Measurements from ENCODE around the gene FRMD4A.
"Not testable (repeated sequence)": the region's sequence is repeated elsewhere in the genome, so short reads cannot be mapped to it uniquely, and the experiment has no call there.

DNA sequence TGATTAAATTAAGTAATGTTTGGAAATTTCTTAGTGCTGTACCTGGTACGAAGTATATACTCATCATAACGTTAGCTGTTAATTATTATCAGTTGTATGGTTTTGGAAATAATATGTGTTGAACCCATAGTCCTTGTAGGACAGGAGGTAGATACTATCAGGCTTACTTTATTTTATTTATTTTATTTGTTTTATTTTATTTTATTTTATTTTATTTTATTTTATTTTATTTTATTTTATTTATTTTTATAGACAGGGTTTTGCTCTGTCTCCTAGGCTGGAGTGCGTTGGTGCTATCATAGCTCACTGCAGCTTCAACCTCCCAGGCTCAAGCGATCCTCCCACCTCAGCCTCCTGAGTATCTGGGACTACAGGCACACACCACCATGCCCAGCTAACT lies 465.5 kb downstream of the FRMD4A start:
- not testable (repeated sequence) for TF ChIP-seq CTCF, EZH2, EZH2phosphoT487 (IDR thresholded peaks at IDR 0.05)

Measured in neural progenitor cell (in vitro differentiated cells).